HEK293T (cell line): ENCODE data around the gene DDX23.

Source experiments
- ARNT ChIP-seq: fragments of 450-650 bp; IDR thresholded peaks from 2 replicates; pipeline ENCODE4 v1.6.1; 2017; ENCODE audit warnings: mild to moderate bottlenecking
- BHLHE40 ChIP-seq: fragments of 450-650 bp; IDR thresholded peaks from 2 replicates; pipeline ENCODE4 v1.6.1; 2016; ENCODE audit warnings: mild to moderate bottlenecking, moderate library complexity, borderline replicate concordance
- ELF4 ChIP-seq: fragments of 450-650 bp; IDR thresholded peaks from 2 replicates; pipeline ENCODE4 v1.6.1; 2017; ENCODE audit warnings: antibody characterized with exemption
- FOXM1 ChIP-seq: fragments of 450-650 bp; IDR thresholded peaks from 2 replicates; pipeline ENCODE4 v1.6.1; 2017; ENCODE audit warnings: mild to moderate bottlenecking, borderline replicate concordance
- HDGF ChIP-seq: fragments of 450-650 bp; IDR thresholded peaks from 2 replicates; pipeline ENCODE4 v1.6.1; 2017; ENCODE audit warnings: antibody characterized with exemption, borderline replicate concordance
- NFRKB ChIP-seq: fragments of 450-650 bp; IDR thresholded peaks from 2 replicates; pipeline ENCODE4 v1.6.1; 2016; ENCODE audit warnings: mild to moderate bottlenecking, moderate library complexity
- SP1 ChIP-seq: fragments of 450-650 bp; IDR thresholded peaks from 2 replicates; pipeline ENCODE4 v1.6.1; 2017
- SUZ12 ChIP-seq: fragments of 450-650 bp; IDR thresholded peaks from 2 replicates; pipeline ENCODE4 v1.6.1; 2016; ENCODE audit warnings: mild to moderate bottlenecking
- TARDBP ChIP-seq: fragments of 450-650 bp; IDR thresholded peaks from 2 replicates; pipeline ENCODE4 v1.6.1; 2016
- TF ChIP-seq, protein P1 (sequence below): fragments of 450-650 bp; IDR thresholded peaks from 2 replicates; pipeline ENCODE4 v1.6.1; 2016

DNA sequence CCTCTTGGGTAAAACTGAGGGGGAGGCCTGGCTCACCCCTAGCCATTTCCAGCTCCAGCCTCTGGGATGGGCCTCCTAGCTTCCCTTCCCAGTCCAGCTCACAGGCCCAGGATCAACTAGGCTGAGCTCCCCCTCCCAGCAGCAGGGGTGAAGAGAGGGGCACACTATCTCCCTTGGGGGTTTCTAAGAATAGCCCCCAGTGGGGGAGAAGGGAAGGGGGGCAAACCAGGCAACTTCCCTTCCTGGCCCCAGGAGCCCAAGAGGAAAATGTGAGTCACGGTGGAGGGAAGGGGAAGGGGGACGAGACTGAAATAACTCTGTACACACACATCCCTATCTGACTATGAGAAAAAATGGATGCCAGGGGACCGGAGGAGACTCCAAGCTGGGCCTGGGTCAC lies 72.1 kb downstream of the DDX23 start:
- TF ChIP-seq, protein P1, sequence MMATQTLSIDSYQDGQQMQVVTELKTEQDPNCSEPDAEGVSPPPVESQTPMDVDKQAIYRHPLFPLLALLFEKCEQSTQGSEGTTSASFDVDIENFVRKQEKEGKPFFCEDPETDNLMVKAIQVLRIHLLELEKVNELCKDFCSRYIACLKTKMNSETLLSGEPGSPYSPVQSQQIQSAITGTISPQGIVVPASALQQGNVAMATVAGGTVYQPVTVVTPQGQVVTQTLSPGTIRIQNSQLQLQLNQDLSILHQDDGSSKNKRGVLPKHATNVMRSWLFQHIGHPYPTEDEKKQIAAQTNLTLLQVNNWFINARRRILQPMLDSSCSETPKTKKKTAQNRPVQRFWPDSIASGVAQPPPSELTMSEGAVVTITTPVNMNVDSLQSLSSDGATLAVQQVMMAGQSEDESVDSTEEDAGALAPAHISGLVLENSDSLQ, result no peak
- TF ChIP-seq SUZ12 (no peak), SP1 (no peak), TARDBP (no peak), ELF4 (no peak), HDGF (no peak), NFRKB (no peak), ARNT (no peak), FOXM1 (no peak), BHLHE40 (no peak)
